ENCODE results near the gene FUZ. TPM values are rescaled to one million over a fixed set of nuclear protein-coding genes. Genes with fewer than 3 reads are reported as not detected.

Gene FUZ
- total and polyA plus RNA-seq, 2 of the 8 experiments (the other 6 are each of a cell fraction or from before 2014, with no cell fraction given), result 28.4 to 33.9 TPM

DNA sequence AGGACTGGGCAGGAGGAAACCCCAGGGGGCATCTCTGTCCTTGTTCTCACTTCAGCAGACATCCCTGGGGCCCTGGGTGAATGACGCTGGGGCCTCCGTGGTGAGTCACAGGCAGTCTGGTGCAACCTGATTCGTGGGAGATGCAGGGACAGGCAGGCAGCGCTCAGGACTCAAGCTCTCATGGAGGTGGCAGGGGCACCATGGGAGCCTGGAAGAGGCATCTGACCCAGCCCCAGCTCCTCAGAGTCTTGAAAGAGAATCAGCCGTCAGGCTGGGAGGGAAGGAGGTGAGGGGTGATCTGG is 23.9 kb upstream of the FUZ start (continued):
- TF ChIP-seq FOSL1 (IDR thresholded peaks at IDR 0.05; ENCODE audit: insufficient read depth, low read depth, low read length) (no peak), MAFK (IDR thresholded peaks at IDR 0.05; ENCODE audit: low read depth, low read length) (no peak)

All from H1 (cell line).